A673 (cell line): ENCODE measurements around the gene STIMATE. TPM values are rescaled to one million over a fixed set of nuclear protein-coding genes. Genes with fewer than 3 reads are reported as not detected.

Source experiments
- BruUV-seq: library from RNA; stranded (reverse); fragments of 400-500 nt; replicated peaks from 2 replicates; lab custom pipeline; 2021; lab: Mats Ljungman, UMichigan
- CTCF ChIA-PET: fragments of 300-600 bp; sonication (Branson Sonifier 250); formaldehyde crosslinking; loops from one replicate; lab custom pipeline; 2022; ENCODE audit warnings: antibody characterized with exemption; lab: Charles Lee
- POLR2A ChIA-PET: fragments of 300-600 bp; sonication (Branson Sonifier 250); formaldehyde crosslinking; loops from one replicate; lab custom pipeline; 2022; ENCODE audit warnings: antibody characterized with exemption; ENCODE audit not compliant: low non-redundant PET; lab: Charles Lee
- DNase-seq: peaks from one replicate; pipeline ENCODE4 v3.0.0-alpha.2; 2015; ENCODE audit warnings: low spot score
- H3K27ac ChIP-seq: fragments of 200-600 bp; sonication (generic); 2 replicates; pipeline ENCODE4 v1.5.1; 2016; ENCODE audit warnings: mixed run types, low read depth, mild to moderate bottlenecking, mixed read lengths, antibody characterized with exemption, low read length; ENCODE audit not compliant: poor library complexity, severe bottlenecking
- H3K27me3 ChIP-seq: fragments of 200-600 bp; sonication (generic); replicated peaks from 2 replicates; pipeline ENCODE4 v1.6.1; 2017; ENCODE audit warnings: mixed run types, low read depth, mild to moderate bottlenecking, mixed read lengths, antibody characterized with exemption, low read length; ENCODE audit not compliant: insufficient read depth, poor library complexity
- H3K36me3 ChIP-seq: fragments of 200-600 bp; sonication (generic); 2 replicates; pipeline ENCODE4 v1.6.1; 2016; ENCODE audit warnings: mixed run types, mild to moderate bottlenecking, mixed read lengths, antibody characterized with exemption, low read length; ENCODE audit not compliant: insufficient read depth, poor library complexity, severe bottlenecking
- H3K4me1 ChIP-seq: fragments of 200-600 bp; sonication (generic); 2 replicates; pipeline ENCODE4 v1.6.1; 2017; ENCODE audit warnings: mixed run types, mild to moderate bottlenecking, mixed read lengths, antibody characterized with exemption, low read length; ENCODE audit not compliant: insufficient read depth, poor library complexity, severe bottlenecking
- H3K4me3 ChIP-seq: fragments of 200-600 bp; sonication (generic); 2 replicates; pipeline ENCODE4 v1.5.1; 2016; ENCODE audit warnings: low read depth, mixed run types, mild to moderate bottlenecking, mixed read lengths, low read length; ENCODE audit not compliant: poor library complexity, severe bottlenecking
- H3K9me3 ChIP-seq: fragments of 200-600 bp; sonication (generic); 2 replicates; pipeline ENCODE4 v1.6.1; 2016; ENCODE audit warnings: mixed run types, low read depth, mild to moderate bottlenecking, mixed read lengths, antibody characterized with exemption, low read length; ENCODE audit not compliant: poor library complexity, severe bottlenecking
- EZH2 ChIP-seq: fragments of 200-600 bp; sonication (generic); IDR thresholded peaks from 2 replicates; pipeline ENCODE4 v1.6.1; 2017; ENCODE audit warnings: borderline replicate concordance, low read depth, mild to moderate bottlenecking, mixed read lengths, antibody characterized with exemption, low read length; ENCODE audit not compliant: poor library complexity, severe bottlenecking
- intact Hi-C: fragments of 100-400 bp; cut with micrococcal nuclease; formaldehyde crosslinking; loops from one replicate; pipeline ENCODE4 v1.10.0; 2022; ENCODE audit not compliant: unreplicated experiment
- total RNA-seq: library from RNA; stranded (reverse); gene quantifications from 2 replicates; pipeline ENCODE4 v1.2.3, GENCODE V29; 2021
- TF ChIP-seq, protein P1 (sequence below): fragments of 300-800, 200-600 bp; sonication (generic); conservative IDR thresholded peaks from 2 replicates; pipeline ENCODE4 v1.5.1; 2017; ENCODE audit warnings: low read depth, mild to moderate bottlenecking, antibody characterized with exemption, low read length, moderate library complexity, mixed read lengths

The STIMATE gene
- total RNA-seq, 1 experiment from 2014 or later = 11.3 TPM

DNA sequence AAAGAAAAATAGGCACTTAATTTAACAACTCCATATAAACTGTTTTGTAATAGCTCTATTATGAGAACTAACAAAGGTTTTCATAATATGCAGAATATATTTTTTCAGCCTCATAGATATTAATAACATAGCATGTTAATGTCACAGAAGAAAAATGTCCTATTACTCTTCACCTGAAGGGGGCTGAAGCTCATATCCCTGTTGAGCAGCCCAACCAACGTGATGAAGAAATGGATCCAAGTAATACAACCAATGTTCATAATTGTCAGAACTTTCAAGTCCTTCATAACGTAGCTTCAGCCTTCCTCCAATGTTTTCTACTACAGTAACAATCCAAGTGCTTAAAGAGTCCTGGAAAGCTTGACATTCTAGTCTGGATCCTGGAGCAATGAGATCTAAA is 34.5 kb upstream of the STIMATE start:
- BruUV-seq = no TSS peak
- no peak for TF ChIP-seq EZH2
- TF ChIP-seq, protein P1, sequence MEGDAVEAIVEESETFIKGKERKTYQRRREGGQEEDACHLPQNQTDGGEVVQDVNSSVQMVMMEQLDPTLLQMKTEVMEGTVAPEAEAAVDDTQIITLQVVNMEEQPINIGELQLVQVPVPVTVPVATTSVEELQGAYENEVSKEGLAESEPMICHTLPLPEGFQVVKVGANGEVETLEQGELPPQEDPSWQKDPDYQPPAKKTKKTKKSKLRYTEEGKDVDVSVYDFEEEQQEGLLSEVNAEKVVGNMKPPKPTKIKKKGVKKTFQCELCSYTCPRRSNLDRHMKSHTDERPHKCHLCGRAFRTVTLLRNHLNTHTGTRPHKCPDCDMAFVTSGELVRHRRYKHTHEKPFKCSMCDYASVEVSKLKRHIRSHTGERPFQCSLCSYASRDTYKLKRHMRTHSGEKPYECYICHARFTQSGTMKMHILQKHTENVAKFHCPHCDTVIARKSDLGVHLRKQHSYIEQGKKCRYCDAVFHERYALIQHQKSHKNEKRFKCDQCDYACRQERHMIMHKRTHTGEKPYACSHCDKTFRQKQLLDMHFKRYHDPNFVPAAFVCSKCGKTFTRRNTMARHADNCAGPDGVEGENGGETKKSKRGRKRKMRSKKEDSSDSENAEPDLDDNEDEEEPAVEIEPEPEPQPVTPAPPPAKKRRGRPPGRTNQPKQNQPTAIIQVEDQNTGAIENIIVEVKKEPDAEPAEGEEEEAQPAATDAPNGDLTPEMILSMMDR = no peak
- Histone ChIP-seq H3K27ac (no peak overlapping the region), H3K36me3 (no peaks in the 10 kb centered on the region), H3K9me3 (no peaks in the 10 kb centered on the region), H3K27me3 (no peaks in the 10 kb centered on the region), H3K4me3 (no peak overlapping the region), H3K4me1 (no peaks in the 10 kb centered on the region)
- POLR2A ChIA-PET = no interaction called here
- CTCF ChIA-PET = no interaction called here
- DNase-seq = no peak
- intact Hi-C loops = no loop called here

DNA sequence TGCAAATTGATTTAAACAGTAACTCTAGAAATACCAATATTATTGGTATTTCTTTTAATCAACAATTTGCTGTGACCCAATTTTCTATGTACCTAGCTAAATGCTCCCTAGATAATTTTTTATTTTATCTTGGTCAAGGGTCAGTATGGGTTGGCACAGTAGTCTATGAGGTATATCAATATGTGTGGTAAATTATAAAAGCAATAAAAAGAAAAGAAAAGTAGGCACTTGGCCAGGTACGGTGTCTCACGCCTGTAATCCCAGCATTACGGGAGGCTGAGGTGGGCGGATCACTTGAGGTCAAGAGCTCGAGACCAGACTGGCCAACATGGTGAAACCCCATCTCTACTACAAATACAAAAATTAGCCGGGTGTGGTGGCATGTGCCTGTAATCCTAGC is 34.0 kb upstream of the STIMATE start:
- DNase-seq = no peak
- ChIA-PET CTCF (no interaction called here), POLR2A (no interaction called here)
- no peaks in the 10 kb centered on the region for H3K36me3 ChIP-seq
- TF ChIP-seq, protein P1 = no peak
- TF ChIP-seq EZH2 = no peak
- H3K4me3 ChIP-seq = no peak overlapping the region
- H3K27ac ChIP-seq = no peak overlapping the region
- intact Hi-C loops = no loop called here
- H3K9me3 ChIP-seq = no peaks in the 10 kb centered on the region
- no TSS peak for BruUV-seq
- no peaks in the 10 kb centered on the region for H3K4me1 ChIP-seq
- no peaks in the 10 kb centered on the region for H3K27me3 ChIP-seq

DNA sequence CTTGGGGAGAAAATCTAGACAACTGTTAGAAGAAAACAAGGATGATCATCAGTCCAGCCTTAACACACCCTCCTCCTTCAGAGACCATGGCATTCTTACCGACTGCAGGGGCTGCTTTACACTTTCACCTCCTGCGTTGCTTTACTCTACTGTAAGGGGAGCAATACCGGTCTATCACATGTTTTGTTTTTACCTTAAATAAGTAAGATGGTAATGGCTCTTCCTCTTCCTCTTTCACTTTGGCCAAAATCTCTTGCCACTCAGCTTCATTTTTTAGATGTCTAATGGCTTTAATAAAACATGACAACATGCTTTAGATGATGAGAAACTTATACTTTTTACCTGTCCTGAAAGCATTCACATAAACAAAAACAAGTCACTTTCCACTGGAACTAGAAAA is 33.4 kb upstream of the STIMATE start:
- no peak for DNase-seq
- intact Hi-C loops = no loop called here
- H3K4me3 ChIP-seq = no peak overlapping the region
- H3K4me1 ChIP-seq = no peaks in the 10 kb centered on the region
- H3K36me3 ChIP-seq = no peaks in the 10 kb centered on the region
- H3K9me3 ChIP-seq = no peaks in the 10 kb centered on the region
- BruUV-seq = no TSS peak
- ChIA-PET CTCF (no interaction called here), POLR2A (no interaction called here)
- no peaks in the 10 kb centered on the region for H3K27me3 ChIP-seq
- TF ChIP-seq, protein P1 = no peak
- TF ChIP-seq EZH2 = no peak
- H3K27ac ChIP-seq = no peak overlapping the region
